HepG2 (cell line): ENCODE results near the gene KLHL36.

Experiments
- ATF2 ChIP-seq: sonication (generic); formaldehyde crosslinking; IDR thresholded peaks from 2 replicates; pipeline ENCODE4 v1.4.0; 2020; ENCODE audit warnings: missing genetic modification reagents
- CTCF ChIP-seq: sonication (generic); formaldehyde crosslinking; IDR thresholded peaks from 2 replicates; pipeline ENCODE4 v1.5.0; 2020; ENCODE audit warnings: mild to moderate bottlenecking, missing genetic modification reagents, moderate library complexity
- ELF4 ChIP-seq: sonication (generic); formaldehyde crosslinking; IDR thresholded peaks from 2 replicates; pipeline ENCODE4 v1.5.0; 2020; ENCODE audit warnings: missing genetic modification reagents, mild to moderate bottlenecking, moderate library complexity, borderline replicate concordance
- HDAC6 ChIP-seq: fragments of 200-600 bp; sonication (generic); IDR thresholded peaks from 2 replicates; pipeline ENCODE4 v1.7.0; 2017; ENCODE audit warnings: mild to moderate bottlenecking, antibody characterized with exemption, low read length, low read depth
- HNF1B ChIP-seq: sonication (generic); formaldehyde crosslinking; IDR thresholded peaks from 2 replicates; pipeline ENCODE4 v1.5.1; 2020; ENCODE audit warnings: mild to moderate bottlenecking, moderate library complexity, missing genetic modification reagents
- JUNB ChIP-seq: sonication (generic); formaldehyde crosslinking; IDR thresholded peaks from 2 replicates; pipeline ENCODE4 v1.8.0; 2022; ENCODE audit warnings: missing genetic modification reagents, mild to moderate bottlenecking, borderline replicate concordance
- POLR2AphosphoS2 ChIP-seq: IDR thresholded peaks from 2 replicates; pipeline ENCODE4 v1.6.1; 2011; ENCODE audit warnings: low read depth, low read length, improper control_type of control experiment
- PRDM4 ChIP-seq: sonication (generic); formaldehyde crosslinking; IDR thresholded peaks from 2 replicates; pipeline ENCODE4 v1.9.0; 2021; ENCODE audit warnings: missing genetic modification reagents, borderline replicate concordance
- RFX5 ChIP-seq: IDR thresholded peaks from 2 replicates; pipeline ENCODE4 v1.6.1; 2011; ENCODE audit warnings: low read depth, low read length, improper control_type of control experiment
- ZNF510 ChIP-seq: sonication (generic); formaldehyde crosslinking; IDR thresholded peaks from 2 replicates; pipeline ENCODE4 v1.4.0; 2020; ENCODE audit warnings: low read depth, mild to moderate bottlenecking, missing genetic modification reagents
- ZNF761 ChIP-seq: sonication (generic); formaldehyde crosslinking; conservative IDR thresholded peaks from 2 replicates; pipeline ENCODE4 v1.4.0; 2020; ENCODE audit warnings: mild to moderate bottlenecking, missing genetic modification reagents
- ZNF784 ChIP-seq: sonication (generic); formaldehyde crosslinking; IDR thresholded peaks from 2 replicates; pipeline ENCODE4 v1.5.1; 2020; ENCODE audit warnings: missing genetic modification reagents, mild to moderate bottlenecking, borderline replicate concordance
- ZSCAN21 ChIP-seq: sonication (generic); formaldehyde crosslinking; IDR thresholded peaks from 2 replicates; pipeline ENCODE4 v1.8.0; 2022; ENCODE audit warnings: mild to moderate bottlenecking, missing genetic modification reagents, moderate library complexity, borderline replicate concordance

GRCh38 chr16:84611041-84611440 lies 37.3 kb upstream of the KLHL36 start:
- TF ChIP-seq HNF1B (CRISPR knock-in tag), result no peak
- TF ChIP-seq POLR2AphosphoS2, result no peak
- TF ChIP-seq ZNF761 (CRISPR knock-in tag), result no peak
- TF ChIP-seq ZNF784, result no peak
- no peak for TF ChIP-seq ZSCAN21 (CRISPR knock-in tag)
- no peak for TF ChIP-seq ZNF510
- TF ChIP-seq CTCF, result no peak
- no peak for TF ChIP-seq JUNB (CRISPR knock-in tag)
- TF ChIP-seq ATF2 (CRISPR knock-in tag), result no peak
- no peak for TF ChIP-seq ELF4
- TF ChIP-seq HDAC6, result no peak
- no peak for TF ChIP-seq RFX5
- TF ChIP-seq PRDM4, result no peak
